Measurements from ENCODE around the gene SND1. TPM values are rescaled to one million over a fixed set of nuclear protein-coding genes. Genes with fewer than 3 reads are reported as not detected.

Gene SND1
- total RNA-seq, 1 experiment from 2014 or later = 218 TPM

- Histone ChIP-seq H3K27ac (ENCODE audit: insufficient read length, low read depth, low read length) (no peak overlapping the region), H4K20me1 (ENCODE audit: control insufficient read depth, insufficient read depth, insufficient read length) (no peaks in the 10 kb centered on the region), H3K79me1 (ENCODE audit: insufficient read depth, low read depth, low read length, poor library complexity, severe bottlenecking) (no peaks in the 10 kb centered on the region), H3K4me2 (ENCODE audit: insufficient read depth, insufficient read length, low read length) (no peak overlapping the region), H3K9me3 (ENCODE audit: control insufficient read depth, low read depth, low read length) (no peaks in the 10 kb centered on the region), H2BK5ac (ENCODE audit: insufficient read length, low read length) (no peak overlapping the region), H2BK12ac (ENCODE audit: insufficient read length, low read depth, low read length) (no peak overlapping the region), H2AFZ (ENCODE audit: low read length) (no peak overlapping the region), H3K4ac (ENCODE audit: low read depth, low read length) (no peak overlapping the region), H3T11ph (ENCODE audit: low read length) (no peak overlapping the region), H3K4me1 (ENCODE audit: insufficient read depth, low read length) (no peaks in the 10 kb centered on the region; the same call in 1 of the 2 replicates), H3K23me2 (ENCODE audit: insufficient read length, low read depth, low read length, poor library complexity, severe bottlenecking) (no peaks in the 10 kb centered on the region), H2BK120ac (ENCODE audit: low read depth, low read length, poor library complexity, severe bottlenecking) (no peak overlapping the region), H2BK15ac (ENCODE audit: low read depth, low read length) (no peak overlapping the region), H2AK5ac (ENCODE audit: insufficient read length, low read length) (no peak overlapping the region), H3K9ac (ENCODE audit: extremely low read depth, insufficient read length, low read length) (no peak overlapping the region), H4K91ac (ENCODE audit: insufficient read length, low read depth, low read length) (no peak overlapping the region), H3K79me2 (ENCODE audit: insufficient read depth, low read length) (no peaks in the 10 kb centered on the region), H4K5ac (ENCODE audit: insufficient read length, low read depth, low read length) (no peak overlapping the region), H3K18ac (ENCODE audit: insufficient read length, low read depth, low read length) (no peak overlapping the region), H2BK20ac (ENCODE audit: low read depth, low read length, poor library complexity, severe bottlenecking) (no peak overlapping the region), H3K14ac (ENCODE audit: insufficient read depth, low read length) (no peak overlapping the region), H3K56ac (ENCODE audit: insufficient read length, low read depth, low read length) (no peak overlapping the region), H3K23ac (ENCODE audit: insufficient read length, low read depth, low read length) (no peak overlapping the region), H3K27me3 (ENCODE audit: insufficient read depth, low read length) (no peaks in the 10 kb centered on the region), H4K8ac (replicated peaks; ENCODE audit: insufficient read length, low read depth, low read length) (no peak overlapping the region)
- H3K9me3 Mint-ChIP-seq = no peaks in the 10 kb centered on the region
- no CpG with 5 or more reads among the region's 6 CpGs for WGBS (ENCODE audit: extremely low coverage, insufficient read length, low lambda C conversion rate)
- H3K4me1 Mint-ChIP-seq = peaks cover 8 to 9% of the 10 kb centered on the region in 2 experiments; a peak in 2 of 4 replicates
- TF ChIP-seq, protein P1, sequence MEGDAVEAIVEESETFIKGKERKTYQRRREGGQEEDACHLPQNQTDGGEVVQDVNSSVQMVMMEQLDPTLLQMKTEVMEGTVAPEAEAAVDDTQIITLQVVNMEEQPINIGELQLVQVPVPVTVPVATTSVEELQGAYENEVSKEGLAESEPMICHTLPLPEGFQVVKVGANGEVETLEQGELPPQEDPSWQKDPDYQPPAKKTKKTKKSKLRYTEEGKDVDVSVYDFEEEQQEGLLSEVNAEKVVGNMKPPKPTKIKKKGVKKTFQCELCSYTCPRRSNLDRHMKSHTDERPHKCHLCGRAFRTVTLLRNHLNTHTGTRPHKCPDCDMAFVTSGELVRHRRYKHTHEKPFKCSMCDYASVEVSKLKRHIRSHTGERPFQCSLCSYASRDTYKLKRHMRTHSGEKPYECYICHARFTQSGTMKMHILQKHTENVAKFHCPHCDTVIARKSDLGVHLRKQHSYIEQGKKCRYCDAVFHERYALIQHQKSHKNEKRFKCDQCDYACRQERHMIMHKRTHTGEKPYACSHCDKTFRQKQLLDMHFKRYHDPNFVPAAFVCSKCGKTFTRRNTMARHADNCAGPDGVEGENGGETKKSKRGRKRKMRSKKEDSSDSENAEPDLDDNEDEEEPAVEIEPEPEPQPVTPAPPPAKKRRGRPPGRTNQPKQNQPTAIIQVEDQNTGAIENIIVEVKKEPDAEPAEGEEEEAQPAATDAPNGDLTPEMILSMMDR (conservative IDR thresholded peaks at IDR 0.05) = no peak
- H3K27ac Mint-ChIP-seq = no peak overlapping the region; a peak in 1 of 7 replicates
- no peaks in the 10 kb centered on the region for H3K27me3 Mint-ChIP-seq (ENCODE audit: low read depth)
- no peak for DNase-seq
- no peak overlapping the region for H3K4me3 Mint-ChIP-seq
- peaks cover 0 to 8% (median 8%) of the 10 kb centered on the region in 3 experiments; a peak in 5 of 7 replicates for H3K36me3 Mint-ChIP-seq (ENCODE audit: insufficient read depth in 1 of 3, low read depth in 3 of 3)
Observed at GRCh38 chr7:128071376-128071775, 419.4 kb downstream of the SND1 start.

Measured in H9 (cell line).